H1 (cell line): Measurements from ENCODE around the gene COL17A1. TPM values are rescaled to one million over a fixed set of nuclear protein-coding genes. Genes with fewer than 3 reads are reported as not detected.

Source experiments
- CTCF ChIA-PET: fragments of 300-600 bp; sonication (Branson Sonifier 250); formaldehyde crosslinking; loops from one replicate; lab custom pipeline; 2021; ENCODE audit not compliant: partially characterized antibody; lab: Charles Lee
- POLR2A ChIA-PET: fragments of 300-600 bp; sonication (Branson Sonifier 250); formaldehyde crosslinking; loops from one replicate; lab custom pipeline; 2021; ENCODE audit warnings: inconsistent platforms; ENCODE audit not compliant: partially characterized antibody; lab: Charles Lee
- DNase-seq, 2 experiments: peaks; one replicate each; pipeline versions ENCODE4 v3.0.0 to v3.0.0-alpha.2; 2010 to 2022; ENCODE audit warnings: low spot score in 2 of 2, low read depth in 1 of 2, mixed read lengths in 1 of 2
- FAIRE-seq: peaks from 2 replicates; lab custom pipeline; 2011; peaks lifted over from hg19 to GRCh38; lab: Jason Lieb, UNC
- H2AFZ ChIP-seq: 2 replicates; pipeline ENCODE4 v1.8.1; 2012; ENCODE audit warnings: low read length, inconsistent platforms
- H2AK5ac ChIP-seq: 2 replicates; pipeline ENCODE4 v1.6.1; 2013; ENCODE audit warnings: low read depth, low read length
- H2BK120ac ChIP-seq: replicated peaks from 2 replicates; pipeline ENCODE3; 2013; ENCODE audit warnings: low read depth, low read length, inconsistent platforms
- H2BK12ac ChIP-seq: 2 replicates; pipeline ENCODE4 v1.6.1; 2013; ENCODE audit warnings: low read depth, low read length
- H2BK15ac ChIP-seq: 2 replicates; pipeline ENCODE4 v1.6.1; 2013; ENCODE audit warnings: low read length
- H2BK20ac ChIP-seq: 2 replicates; pipeline ENCODE4 v1.6.1; 2013; ENCODE audit warnings: low read length
- H2BK5ac ChIP-seq: 2 replicates; pipeline ENCODE4 v1.6.1; 2013; ENCODE audit warnings: low read depth, low read length
- H3K14ac ChIP-seq: 2 replicates; pipeline ENCODE4 v1.6.1; 2013; ENCODE audit warnings: inconsistent platforms; ENCODE audit not compliant: insufficient read length
- H3K18ac ChIP-seq: 2 replicates; pipeline ENCODE4 v1.6.1; 2013; ENCODE audit warnings: low read length; ENCODE audit errors: extremely low read depth
- H3K23ac ChIP-seq: 2 replicates; pipeline ENCODE4 v1.6.1; 2013; ENCODE audit warnings: inconsistent platforms; ENCODE audit not compliant: insufficient read length
- H3K23me2 ChIP-seq: 2 replicates; pipeline ENCODE4 v1.6.1; 2013; ENCODE audit warnings: low read depth, low read length
- H3K27ac ChIP-seq: 2 replicates; pipeline ENCODE4 v1.6.1; 2011; ENCODE audit warnings: low read depth, low read length, inconsistent platforms
- H3K27me3 ChIP-seq, 4 experiments: replicated peaks in 1 of 4; 1 replicate in 1 of 4; 2 replicates in 3 of 4; pipeline versions ENCODE4 v1.6.1 to v1.8.1; 2011 to 2013; ENCODE audit warnings: low read length in 3 of 4, mild to moderate bottlenecking in 3 of 4, inconsistent platforms in 2 of 4, mixed read lengths in 2 of 4, moderate library complexity in 1 of 4; ENCODE audit not compliant: control insufficient read depth in 3 of 4, insufficient read depth in 3 of 4; ENCODE audit errors: extremely low read depth in 1 of 4
- H3K36me3 ChIP-seq, 4 experiments: 2 replicates each; pipeline versions ENCODE4 v1.6.1 to v1.8.1; 2011 to 2013; ENCODE audit warnings: mild to moderate bottlenecking in 4 of 4, low read length in 3 of 4, moderate library complexity in 2 of 4, control low read depth in 1 of 4, inconsistent platforms in 1 of 4; ENCODE audit not compliant: insufficient read depth in 4 of 4, control insufficient read depth in 2 of 4
- H3K4ac ChIP-seq: replicated peaks from 2 replicates; pipeline ENCODE3; 2013; ENCODE audit warnings: low read length, low read depth, mixed read lengths, inconsistent platforms; ENCODE audit not compliant: insufficient read length
- H3K4me1 ChIP-seq, 4 experiments: replicated peaks in 1 of 4; 1 replicate in 1 of 4; 2 replicates in 3 of 4; pipeline versions ENCODE4 v1.6.1 to v1.8.1; 2011 to 2013; ENCODE audit warnings: low read length in 3 of 4, inconsistent platforms in 2 of 4, mixed read lengths in 1 of 4; ENCODE audit not compliant: insufficient read depth in 4 of 4, control insufficient read depth in 3 of 4
- H3K4me2 ChIP-seq, 2 experiments: 2 replicates each; pipeline versions ENCODE4 v1.6.1 to v1.8.1; 2011 to 2013; ENCODE audit warnings: low read depth in 2 of 2, low read length in 2 of 2, control low read depth in 1 of 2, inconsistent platforms in 1 of 2, mild to moderate bottlenecking in 1 of 2; ENCODE audit not compliant: insufficient read depth in 1 of 2
- H3K4me3 ChIP-seq, 4 experiments: fragments of 200-600, 300-600 bp in 1 of 4; sonication (generic), shearing (Covaris generic), sonication (Bioruptor Twin) in 1 of 4; 2 replicates each; pipeline versions ENCODE4 v1.5.1 to v1.8.1; 2011 to 2016; ENCODE audit warnings: low read length in 4 of 4, low read depth in 3 of 4, control low read depth in 2 of 4, inconsistent platforms in 2 of 4, mild to moderate bottlenecking in 2 of 4, mixed read lengths in 1 of 4, moderate library complexity in 1 of 4; ENCODE audit not compliant: insufficient read depth in 2 of 4; ENCODE audit errors: extremely low read depth in 1 of 4
- H3K56ac ChIP-seq: replicated peaks from 2 replicates; pipeline ENCODE3; 2013; ENCODE audit warnings: low read depth, mild to moderate bottlenecking, mixed read lengths, low read length, inconsistent platforms; ENCODE audit not compliant: insufficient read length
- H3K79me1 ChIP-seq: 2 replicates; pipeline ENCODE4 v1.6.1; 2013; ENCODE audit warnings: low read depth, low read length, control low read depth
- H3K79me2 ChIP-seq, 2 experiments: 2 replicates each; pipeline versions ENCODE4 v1.6.1 to v1.8.1; 2012 to 2013; ENCODE audit warnings: low read length in 2 of 2, mild to moderate bottlenecking in 2 of 2, inconsistent platforms in 1 of 2; ENCODE audit not compliant: insufficient read depth in 2 of 2, control insufficient read depth in 1 of 2
- H3K9ac ChIP-seq, 4 experiments: replicated peaks in 1 of 4; 1 replicate in 1 of 4; 2 replicates in 3 of 4; pipeline versions ENCODE4 v1.6.1 to v1.8.1; 2011 to 2013; ENCODE audit warnings: low read depth in 3 of 4, low read length in 3 of 4, control low read depth in 2 of 4, mild to moderate bottlenecking in 2 of 4, moderate library complexity in 2 of 4, inconsistent platforms in 1 of 4; ENCODE audit errors: extremely low read depth in 1 of 4
- H3K9me3 ChIP-seq, 2 experiments: 2 replicates each; pipeline versions ENCODE4 v1.6.1 to v1.8.1; 2012 to 2013; ENCODE audit warnings: mild to moderate bottlenecking in 2 of 2, moderate library complexity in 2 of 2, control low read depth in 1 of 2, inconsistent platforms in 1 of 2, low read depth in 1 of 2, low read length in 1 of 2, mixed read lengths in 1 of 2; ENCODE audit not compliant: insufficient read depth in 2 of 2
- H4K20me1 ChIP-seq, 2 experiments: replicated peaks in 1 of 2; 2 replicates each; pipeline versions ENCODE3 to v1.8.1; 2011 to 2013; ENCODE audit warnings: inconsistent platforms in 2 of 2, low read length in 2 of 2, mild to moderate bottlenecking in 1 of 2; ENCODE audit not compliant: insufficient read depth in 2 of 2, control insufficient read depth in 1 of 2
- H4K5ac ChIP-seq: 2 replicates; pipeline ENCODE4 v1.6.1; 2013; ENCODE audit warnings: low read length, low read depth, mixed read lengths, inconsistent platforms; ENCODE audit not compliant: insufficient read length
- H4K8ac ChIP-seq: 2 replicates; pipeline ENCODE4 v1.8.0; 2013; ENCODE audit warnings: mild to moderate bottlenecking, moderate library complexity, low read length, inconsistent platforms; ENCODE audit not compliant: insufficient read depth; ENCODE audit errors: extremely low read depth
- H4K91ac ChIP-seq: replicated peaks from 2 replicates; pipeline ENCODE3; 2013; ENCODE audit warnings: low read length, mixed read lengths, inconsistent platforms; ENCODE audit not compliant: insufficient read length
- BCL11A ChIP-seq, 2 experiments: IDR thresholded peaks; one replicate each; pipeline ENCODE4 v1.6.1; 2011; ENCODE audit warnings: low read depth in 2 of 2, low read length in 2 of 2, mild to moderate bottlenecking in 2 of 2
- CBX5 ChIP-seq: fragments of 300-800, 300-1000 bp; sonication (generic); IDR thresholded peaks from 2 replicates; pipeline ENCODE4 v1.7.1; 2016; ENCODE audit warnings: antibody characterized with exemption, low read length, low read depth
- CHD2 ChIP-seq: IDR thresholded peaks from 2 replicates; pipeline ENCODE4 v1.6.1; 2012; ENCODE audit warnings: low read length, improper control_type of control experiment
- EGR1 ChIP-seq: IDR thresholded peaks from 2 replicates; pipeline ENCODE4 v1.6.1; 2011; ENCODE audit warnings: low read depth, low read length, borderline replicate concordance
- HDAC2 ChIP-seq, 2 experiments: fragments of 300-600 bp in 1 of 2; sonication (generic) in 1 of 2; IDR thresholded peaks; 2 replicates each; pipeline ENCODE4 v1.6.1; 2011 to 2012; ENCODE audit warnings: low read depth in 2 of 2, low read length in 2 of 2, mild to moderate bottlenecking in 2 of 2, moderate library complexity in 2 of 2, borderline replicate concordance in 1 of 2, inconsistent platforms in 1 of 2
- POLR2A ChIP-seq, 2 experiments: IDR thresholded peaks; 1 replicate in 1 of 2; 2 replicates in 1 of 2; pipeline ENCODE4 v1.6.1; 2011; ENCODE audit warnings: low read depth in 2 of 2, low read length in 2 of 2, mild to moderate bottlenecking in 2 of 2; ENCODE audit errors: control extremely low read depth in 1 of 2
- SP1 ChIP-seq: IDR thresholded peaks from 2 replicates; pipeline ENCODE4 v1.6.1; 2011; ENCODE audit warnings: low read depth, low read length
- TAF7 ChIP-seq: optimal IDR thresholded peaks from 2 replicates; pipeline ENCODE3; 2011; ENCODE audit warnings: low read depth, mild to moderate bottlenecking, inconsistent platforms, low read length, moderate library complexity, borderline replicate concordance
- TEAD4 ChIP-seq: IDR thresholded peaks from 2 replicates; pipeline ENCODE4 v1.6.1; 2012; ENCODE audit warnings: low read depth, low read length, inconsistent platforms, mixed read lengths
- YY1 ChIP-seq: IDR thresholded peaks from 2 replicates; pipeline ENCODE4 v1.6.1; 2011; ENCODE audit warnings: low read depth, mild to moderate bottlenecking, low read length
- ZNF274 ChIP-seq: IDR thresholded peaks from 2 replicates; pipeline ENCODE4 v1.7.0; 2012; ENCODE audit warnings: low read length, borderline replicate concordance; ENCODE audit errors: extremely low read depth
- WGBS, 2 experiments: shearing (Covaris generic) in 1 of 2; methylation state at CpG; one replicate each; pipeline versions ENCODE4 v1.1.6 to v1.1.7; 2013 to 2015; ENCODE audit warnings: low lambda C conversion rate in 2 of 2, mixed read lengths in 2 of 2, inconsistent platforms in 1 of 2, low coverage in 1 of 2, missing lambda C conversion rate in 1 of 2; ENCODE audit not compliant: insufficient replicate concordance in 2 of 2, insufficient coverage in 1 of 2, insufficient read length in 1 of 2; ENCODE audit errors: extremely low coverage in 1 of 2, missing lambda C conversion rate in 1 of 2; 5-methylcytosine and 5-hydroxymethylcytosine counted together
- polyA plus RNA-seq, 7 experiments: library from polyadenylated mRNA; depleted of rRNA in 3 of 7; stranded (reverse) in 5 of 7; unstranded in 2 of 7; fragments of >200 nt in 5 of 7; fragments of 200-250 nt in 2 of 7; gene quantifications; 1 replicate in 5 of 7; 2 replicates in 1 of 7; 4 replicates in 1 of 7; pipeline versions ENCODE4 v1.2.1 to v1.2.3, GENCODE V29; 2011 to 2013; ENCODE audit warnings: missing spikeins in 2 of 7, mixed read lengths in 2 of 7
- total RNA-seq: library from RNA; stranded (reverse); fragmentation: NEBNext Ultra II Directional; extraction: Animal tissue kit (Norgen Biotek cat#: 25700); gene quantifications from 2 replicates; pipeline ENCODE4 v1.2.1, GENCODE V29; 2021
- TF ChIP-seq, protein P1 (sequence below): IDR thresholded peaks from 2 replicates; pipeline ENCODE4 v1.6.1; 2012; ENCODE audit warnings: low read length, inconsistent platforms

The COL17A1 gene
- total and polyA plus RNA-seq, 2 of the 8 experiments (the other 6 are each of a cell fraction or from before 2014, with no cell fraction given) = 0.35 to 0.37 TPM

DNA sequence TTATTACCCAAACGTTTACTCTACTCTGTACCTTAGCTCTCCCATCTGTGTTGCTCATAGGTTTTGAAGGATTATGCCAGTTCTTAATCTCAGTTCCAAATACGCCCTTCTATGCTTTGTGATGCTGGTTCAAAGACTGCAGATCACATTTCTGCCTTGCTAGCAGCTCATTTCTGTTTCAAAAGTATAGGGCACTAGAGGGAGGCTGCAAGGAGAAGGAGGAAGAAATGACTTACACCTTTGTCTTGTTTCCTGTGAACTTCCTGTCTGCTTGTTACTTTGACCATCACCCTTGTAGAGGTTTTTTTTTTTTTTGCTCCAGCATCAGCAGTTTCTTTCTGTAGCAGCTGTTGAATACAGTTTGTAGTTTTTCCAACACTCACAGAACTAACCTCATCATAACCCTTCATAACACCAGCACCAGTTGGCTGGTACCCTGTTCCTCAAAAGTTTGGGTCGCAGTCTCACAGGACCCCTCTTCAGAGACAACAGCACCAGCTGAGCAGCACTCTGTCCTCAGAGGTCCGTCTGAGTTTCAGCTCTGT, 102.2 kb downstream of the COL17A1 start:
- Histone ChIP-seq H3K36me3 (no peaks in the 10 kb centered on the region), H3K14ac (no peak overlapping the region), H4K20me1 (peaks cover 0 to 1% of the 10 kb centered on the region in 2 experiments), H3K9ac (no peak overlapping the region), H4K91ac (no peak overlapping the region), H2AFZ (no peak overlapping the region), H3K9me3 (no peaks in the 10 kb centered on the region), H3K23me2 (no peaks in the 10 kb centered on the region), H2BK120ac (no peak overlapping the region), H2BK12ac (no peak overlapping the region), H3K79me2 (peaks cover 0 to 16% of the 10 kb centered on the region in 2 experiments; a peak in 2 of 4 replicates), H3K4me3 (no peak overlapping the region), H4K5ac (no peak overlapping the region), H3K4me1 (peaks cover 0 to 4% (median 0%) of the 10 kb centered on the region in 4 experiments; a peak in 1 of 7 replicates), H2BK20ac (no peak overlapping the region), H4K8ac (no peak overlapping the region), H3K4ac (no peak overlapping the region), H3K4me2 (no peak overlapping the region), H3K27ac (no peak overlapping the region), H3K56ac (no peak overlapping the region), H3K18ac (no peak overlapping the region), H2AK5ac (no peak overlapping the region), H3K23ac (no peak overlapping the region), H3K27me3 (no peaks in the 10 kb centered on the region), H2BK15ac (no peak overlapping the region), H3K79me1 (no peaks in the 10 kb centered on the region), H2BK5ac (no peak overlapping the region)
- 68% methylated on average over 4 of the region's 4 CpGs; no CpG with 5 or more reads in 1 of the 2 experiments for WGBS, 2 experiments
- DNase-seq = no peak
- ChIA-PET CTCF (interaction anchor here (0.6 to 2.2 kb wide), 16 partner anchors 11 to 283 kb away, joined by 3 to 8 read pairs (median 4); no protein-coding TSS in a partner anchor), POLR2A (interaction anchor here (0.5 to 0.9 kb wide), 2 partner anchors 139 to 355 kb away, joined by 3 to 5 read pairs; partner anchors contain the start of genes ITPRIP and SFR1)
- no peak for FAIRE-seq
- no peak for TF ChIP-seq POLR2A (IDR thresholded peaks at IDR 0.05; ENCODE audit: control extremely low read depth in 1 of 2, low read depth in 2 of 2, low read length in 2 of 2)
- no peak for TF ChIP-seq TAF7
- no peak for TF ChIP-seq YY1
- TF ChIP-seq BCL11A (IDR thresholded peaks at IDR 0.05; ENCODE audit: low read depth in 2 of 2, low read length in 2 of 2) = no peak
- no peak for TF ChIP-seq EGR1
- no peak for TF ChIP-seq TEAD4
- TF ChIP-seq CBX5 = no peak
- TF ChIP-seq, protein P1, sequence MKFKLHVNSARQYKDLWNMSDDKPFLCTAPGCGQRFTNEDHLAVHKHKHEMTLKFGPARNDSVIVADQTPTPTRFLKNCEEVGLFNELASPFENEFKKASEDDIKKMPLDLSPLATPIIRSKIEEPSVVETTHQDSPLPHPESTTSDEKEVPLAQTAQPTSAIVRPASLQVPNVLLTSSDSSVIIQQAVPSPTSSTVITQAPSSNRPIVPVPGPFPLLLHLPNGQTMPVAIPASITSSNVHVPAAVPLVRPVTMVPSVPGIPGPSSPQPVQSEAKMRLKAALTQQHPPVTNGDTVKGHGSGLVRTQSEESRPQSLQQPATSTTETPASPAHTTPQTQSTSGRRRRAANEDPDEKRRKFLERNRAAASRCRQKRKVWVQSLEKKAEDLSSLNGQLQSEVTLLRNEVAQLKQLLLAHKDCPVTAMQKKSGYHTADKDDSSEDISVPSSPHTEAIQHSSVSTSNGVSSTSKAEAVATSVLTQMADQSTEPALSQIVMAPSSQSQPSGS = no peak
- TF ChIP-seq CHD2 = no peak
- TF ChIP-seq SP1 = no peak
- no peak for TF ChIP-seq ZNF274
- TF ChIP-seq HDAC2 (IDR thresholded peaks at IDR 0.05; ENCODE audit: borderline replicate concordance in 1 of 2, low read depth in 2 of 2, low read length in 2 of 2) = no peak
